ENCODE measurements around the gene SKIC2.
"Not testable (repeated sequence)": the region's sequence is repeated elsewhere in the genome, so short reads cannot be mapped to it uniquely, and the experiment has no call there.

Gene SKIC2

GRCh38 chr6:31958741-31959739 is at the start of gene SKIC2, which contains the start of gene NELFE:
Gene SKIC2 (plus strand): TSS chr6:31959175. CDS start chr6:31959193, 18 bp downstream.
Gene NELFE (minus strand): TSS chr6:31958971. CDS start chr6:31958446, 525 bp downstream.
- peak; percentile 97 to 98 for DNase-seq

DNA sequence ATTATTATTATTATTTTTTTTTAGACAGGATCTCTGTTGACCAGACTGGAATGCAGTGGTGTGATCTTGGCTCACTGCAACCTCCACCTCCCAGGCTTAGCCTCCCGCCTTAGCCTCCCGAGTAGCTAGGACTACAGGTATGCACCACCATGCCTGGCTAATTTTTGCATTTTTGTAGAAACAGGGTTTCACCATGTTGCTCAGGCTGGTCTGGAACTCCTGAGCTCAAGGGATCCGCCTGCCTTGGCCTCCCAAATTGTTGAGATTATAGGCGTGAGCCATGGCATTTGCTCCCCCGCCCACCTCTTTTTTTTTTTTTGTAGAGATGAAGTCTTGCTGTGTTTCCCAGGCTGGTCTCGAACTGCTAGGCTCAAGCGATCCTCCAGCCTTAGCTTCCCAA is 49.7 kb upstream of the SKIC2 start:
- not testable (repeated sequence) for DNase-seq

GRCh38 chr6:31911826-31912585 is 47.0 kb upstream of the SKIC2 start:
- no peak for DNase-seq

DNA sequence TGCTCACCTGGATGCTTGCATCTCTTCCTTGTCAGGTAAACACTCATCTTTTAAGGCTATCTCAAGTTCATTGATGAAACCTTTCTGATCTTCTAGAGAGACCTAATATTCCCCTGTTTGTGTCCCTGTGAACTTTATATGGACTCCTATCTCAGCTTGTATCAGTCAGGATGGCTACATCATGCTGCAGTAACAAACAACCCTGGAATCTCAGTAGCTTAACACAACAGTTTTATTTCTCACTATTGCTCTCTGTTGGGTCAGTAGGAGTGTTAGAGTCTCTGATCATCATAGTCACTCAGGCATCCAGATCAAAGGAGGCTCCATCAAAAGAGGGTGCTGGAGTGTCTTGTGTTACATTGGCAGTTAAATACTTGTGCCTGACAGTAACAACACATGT is 43.6 kb upstream of the SKIC2 start:
- no peak for DNase-seq

DNA sequence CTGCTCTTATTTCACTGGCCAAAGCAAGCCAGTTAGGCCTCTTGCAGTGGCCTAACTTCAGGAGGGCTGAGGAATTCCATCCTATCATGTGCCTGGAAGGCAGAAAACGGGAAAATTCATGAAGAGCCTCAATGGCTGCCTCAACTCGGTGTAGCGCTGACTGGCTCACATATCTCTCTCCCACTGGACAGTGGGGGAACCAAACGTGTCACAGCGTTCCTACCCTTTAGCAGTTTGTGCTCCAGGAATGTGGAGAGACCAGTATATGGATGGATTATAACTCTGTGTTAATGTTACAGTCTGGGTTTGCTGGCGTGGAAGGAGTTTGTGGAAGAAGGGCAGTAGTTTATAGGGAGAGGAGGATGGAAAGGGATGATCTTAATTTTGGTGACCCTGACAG is 43.2 kb upstream of the SKIC2 start:
- DNase-seq = no peak

- no peak for DNase-seq
These were observed 40.8 kb upstream of the SKIC2 start for GRCh38 chr6:31918069-31918720.

DNA sequence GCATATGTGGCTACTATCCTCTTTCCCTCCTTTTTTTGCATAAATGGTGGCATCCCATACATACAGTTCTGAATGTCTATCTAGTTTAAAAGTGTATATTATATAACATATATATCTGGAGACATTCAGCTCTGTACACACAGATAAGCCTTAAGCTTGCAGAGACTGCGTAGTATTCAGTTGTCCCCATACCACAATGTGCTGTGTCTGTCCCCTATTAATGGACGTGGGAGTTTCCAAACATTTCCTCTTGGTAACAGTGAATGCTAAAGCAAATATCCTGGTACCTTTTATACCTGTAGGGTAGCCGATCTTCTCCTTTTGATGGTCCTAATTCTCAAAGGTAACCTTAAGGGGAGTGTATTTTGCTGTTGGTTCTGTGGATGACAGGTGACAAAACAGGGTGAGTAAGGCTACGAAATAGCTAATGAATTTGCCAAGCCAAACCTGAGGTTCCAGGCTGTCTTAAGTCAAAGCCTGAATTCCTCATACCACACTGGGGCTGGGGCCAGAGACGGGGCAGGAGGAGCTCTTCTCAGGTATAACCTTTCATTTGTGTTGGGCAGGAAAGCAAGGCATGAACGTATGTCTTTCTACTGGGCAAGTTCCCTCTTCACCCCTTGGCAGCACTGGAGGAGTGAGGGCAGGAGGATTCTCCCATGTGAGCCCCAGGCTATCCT is 39.2 kb upstream of the SKIC2 start:
- no peak for DNase-seq

- DNase-seq = no peak
These were observed 38.2 kb upstream of the SKIC2 start for GRCh38 chr6:31920811-31921210.

GRCh38 chr6:31922942-31923341 is 36.0 kb upstream of the SKIC2 start:
- peak; percentile 15 to 41 for DNase-seq

GRCh38 chr6:31927242-31927862 is 31.6 kb upstream of the SKIC2 start, which contains the start of gene C2:
Gene C2 (plus strand): TSS chr6:31927717. CDS start chr6:31927753, 36 bp downstream.
- no peak for DNase-seq

GRCh38 chr6:31927863-31928671 is 30.9 kb upstream of the SKIC2 start:
- DNase-seq = no peak

- DNase-seq = no peak
These were observed 30.4 kb upstream of the SKIC2 start for GRCh38 chr6:31928672-31928939.

GRCh38 chr6:31930962-31931361 is 28.0 kb upstream of the SKIC2 start:
- DNase-seq = no peak

DNA sequence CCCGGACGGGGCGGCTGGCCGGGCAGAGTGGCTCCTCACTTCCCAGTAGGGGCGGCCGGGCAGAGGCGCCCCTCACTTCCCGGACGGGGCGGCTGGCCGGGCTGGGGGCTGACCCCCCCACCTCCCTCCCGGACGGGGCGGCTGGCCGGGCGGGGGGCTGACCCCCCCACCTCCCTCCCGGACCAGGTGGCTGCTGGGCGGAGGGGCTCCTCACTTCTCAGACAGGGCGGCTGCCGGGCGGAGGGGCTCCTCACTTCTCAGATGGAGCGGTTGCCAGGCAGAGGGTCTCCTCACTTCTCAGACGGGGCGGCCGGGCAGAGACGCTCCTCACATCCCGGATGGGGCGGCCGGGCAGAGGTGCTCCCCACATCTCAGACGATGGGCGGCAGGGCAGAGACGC is 26.8 kb upstream of the SKIC2 start:
- DNase-seq = not testable (repeated sequence)

DNA sequence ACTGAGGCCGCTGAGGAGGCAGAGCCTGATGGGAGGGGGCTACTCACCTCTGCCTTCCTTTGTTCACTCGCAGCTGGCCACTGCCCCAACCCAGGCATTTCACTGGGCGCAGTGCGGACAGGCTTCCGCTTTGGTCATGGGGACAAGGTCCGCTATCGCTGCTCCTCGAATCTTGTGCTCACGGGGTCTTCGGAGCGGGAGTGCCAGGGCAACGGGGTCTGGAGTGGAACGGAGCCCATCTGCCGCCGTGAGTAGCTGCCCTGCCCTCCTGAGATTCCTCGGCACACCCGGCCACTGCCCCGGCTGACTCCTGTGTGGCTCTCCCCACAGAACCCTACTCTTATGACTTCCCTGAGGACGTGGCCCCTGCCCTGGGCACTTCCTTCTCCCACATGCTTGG is 25.4 kb upstream of the SKIC2 start:
- no peak for DNase-seq

DNA sequence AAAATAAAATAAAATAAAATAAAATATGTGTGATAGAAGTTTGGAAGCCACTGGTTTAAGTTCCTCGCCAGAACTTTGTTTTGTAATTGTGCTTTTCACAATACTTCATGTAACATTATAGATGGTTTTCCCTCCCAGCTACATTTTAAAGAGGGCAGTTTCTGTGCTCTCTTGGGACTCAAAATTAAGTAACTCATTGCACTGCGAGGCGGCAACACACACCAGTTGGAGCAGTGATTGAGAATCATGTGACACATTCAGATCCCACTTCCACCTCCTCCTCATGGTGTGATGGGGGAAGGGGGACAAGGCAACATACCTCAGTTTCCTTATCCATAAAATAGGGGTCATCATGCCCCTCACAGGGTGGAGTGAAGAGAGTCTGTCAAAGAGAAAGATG is 24.0 kb upstream of the SKIC2 start:
- DNase-seq = no peak

GRCh38 chr6:31935823-31936222 is 23.2 kb upstream of the SKIC2 start:
- DNase-seq = no peak

GRCh38 chr6:31940256-31940664 is 18.7 kb upstream of the SKIC2 start:
- no peak for DNase-seq

DNA sequence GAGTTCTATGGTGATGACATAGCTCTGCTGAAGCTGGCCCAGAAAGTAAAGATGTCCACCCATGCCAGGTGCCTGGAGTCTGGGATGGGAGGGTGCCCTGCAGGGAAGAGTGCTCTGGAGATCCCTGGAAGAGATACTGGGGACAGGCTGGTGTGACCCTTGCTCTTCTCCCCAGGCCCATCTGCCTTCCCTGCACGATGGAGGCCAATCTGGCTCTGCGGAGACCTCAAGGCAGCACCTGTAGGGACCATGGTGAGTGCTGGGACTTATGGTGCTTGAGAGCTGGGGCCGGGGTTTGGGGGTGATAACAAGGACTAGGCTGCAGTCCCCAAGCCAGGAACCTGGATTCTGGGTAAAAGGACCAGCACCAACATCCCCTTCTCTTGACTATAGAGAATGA is 15.2 kb upstream of the SKIC2 start:
- DNase-seq = no peak

- DNase-seq = no peak
These were observed 13.8 kb upstream of the SKIC2 start for GRCh38 chr6:31945154-31945506.
